HCT116 (cell line): Measurements from ENCODE around the gene RRBP1. TPM values are rescaled to one million over a fixed set of nuclear protein-coding genes. Genes with fewer than 3 reads are reported as not detected.

Experiments
- ATAC-seq: fragments of 200-7000 bp; cut with Tn5 transposase; 2 replicates; pipeline ENCODE4 v1.9.1; 2020; ENCODE audit warnings: mild to moderate bottlenecking, moderate library complexity
- BruUV-seq: library from RNA; stranded (reverse); fragments of 400-500 nt; replicated peaks from 2 replicates; lab custom pipeline; 2021; lab: Mats Ljungman, UMichigan
- CTCF ChIA-PET: fragments of 300-600 bp; sonication (Branson Sonifier 250); formaldehyde crosslinking; loops from one replicate; lab custom pipeline; 2021; ENCODE audit warnings: antibody characterized with exemption; lab: Charles Lee
- POLR2A ChIA-PET: fragments of 300-600, 350-600 bp; sonication (Branson Sonifier 250); formaldehyde crosslinking; loops from one replicate; lab custom pipeline; 2021; ENCODE audit warnings: antibody characterized with exemption; lab: Charles Lee
- RAD21 ChIA-PET, 2 experiments: fragments of 300-600 bp; sonication (Branson Sonifier 250); formaldehyde crosslinking; loops; one replicate each; lab custom pipeline; 2023; ENCODE audit warnings: low total read pairs in 2 of 2; ENCODE audit not compliant: uncharacterized antibody in 2 of 2, unreplicated experiment in 2 of 2, low non-redundant PET in 1 of 2; lab: Charles Lee
- DNase-seq: peaks from one replicate; pipeline ENCODE4 v3.0.0-alpha.2; 2010; ENCODE audit warnings: low read depth, low spot score
- H2AFZ ChIP-seq: fragments of 200-600 bp; shearing (Covaris generic), sonication (generic); 2 replicates; pipeline ENCODE4 v1.6.1; 2017; ENCODE audit warnings: low read depth, mixed run types, mixed read lengths, antibody characterized with exemption, low read length; ENCODE audit not compliant: poor library complexity, severe bottlenecking
- H3K27ac ChIP-seq: 2 replicates; pipeline ENCODE4 v1.5.1; 2012; ENCODE audit warnings: low read depth, low read length
- H3K27me3 ChIP-seq: fragments of 200-600 bp; sonication (generic); 2 replicates; pipeline ENCODE4 v1.6.1; 2016; ENCODE audit warnings: mixed run types, low read length, mixed read lengths; ENCODE audit not compliant: insufficient read depth
- H3K36me3 ChIP-seq, 2 experiments: fragments of 200-500 bp in 1 of 2; fragments of 200-600 bp in 1 of 2; sonication (Bioruptor generic) in 1 of 2; sonication (generic) in 1 of 2; 2 replicates each; pipeline versions ENCODE4 v1.5.1 to v1.6.1; 2014 to 2016; ENCODE audit warnings: low read length in 2 of 2, inconsistent platforms in 1 of 2, mixed read lengths in 1 of 2, mixed run types in 1 of 2; ENCODE audit not compliant: insufficient read depth in 2 of 2, control insufficient read depth in 1 of 2
- H3K4me1 ChIP-seq, 2 experiments: fragments of 200-600 bp in 1 of 2; sonication (generic) in 1 of 2; 2 replicates each; pipeline versions ENCODE4 v1.5.1 to v1.6.1; 2012 to 2017; ENCODE audit warnings: low read length in 2 of 2, inconsistent platforms in 1 of 2, mild to moderate bottlenecking in 1 of 2, mixed read lengths in 1 of 2, mixed run types in 1 of 2, moderate library complexity in 1 of 2; ENCODE audit not compliant: insufficient read depth in 2 of 2, control insufficient read depth in 1 of 2
- H3K4me2 ChIP-seq: fragments of 200-600 bp; sonication (generic); 2 replicates; pipeline ENCODE4 v1.6.1; 2017; ENCODE audit warnings: mixed run types, low read length, mixed read lengths
- H3K4me3 ChIP-seq, 2 experiments: fragments of 200-600 bp in 1 of 2; sonication (generic) in 1 of 2; replicated peaks in 1 of 2; 2 replicates each; pipeline ENCODE4 v1.5.1; 2011 to 2016; ENCODE audit warnings: low read length in 2 of 2, control low read depth in 1 of 2, low read depth in 1 of 2, mild to moderate bottlenecking in 1 of 2, mixed read lengths in 1 of 2, mixed run types in 1 of 2
- H3K79me2 ChIP-seq: fragments of 200-600 bp; sonication (generic); 2 replicates; pipeline ENCODE4 v1.6.1; 2017; ENCODE audit warnings: mild to moderate bottlenecking, mixed run types, low read length, moderate library complexity, mixed read lengths; ENCODE audit not compliant: insufficient read depth
- H3K9ac ChIP-seq: fragments of 200-600 bp; sonication (generic); 2 replicates; pipeline ENCODE4 v1.6.1; 2016; ENCODE audit warnings: low read length, mixed read lengths
- H3K9me2 ChIP-seq: fragments of 200-600 bp; sonication (generic), shearing (Covaris generic); 2 replicates; pipeline ENCODE4 v1.6.1; 2017; ENCODE audit warnings: mixed run types, mild to moderate bottlenecking, moderate library complexity; ENCODE audit not compliant: insufficient read depth
- H3K9me3 ChIP-seq, 2 experiments: fragments of 200-500 bp in 1 of 2; fragments of 200-600 bp in 1 of 2; sonication (Bioruptor generic) in 1 of 2; sonication (generic) in 1 of 2; 2 replicates each; pipeline ENCODE4 v1.6.1; 2014 to 2017; ENCODE audit warnings: low read length in 2 of 2, mixed read lengths in 2 of 2, inconsistent platforms in 1 of 2, low read depth in 1 of 2, mild to moderate bottlenecking in 1 of 2, mixed run types in 1 of 2, moderate library complexity in 1 of 2; ENCODE audit not compliant: control insufficient read depth in 1 of 2, insufficient read depth in 1 of 2
- H4K20me1 ChIP-seq: fragments of 200-600 bp; sonication (generic), shearing (Covaris generic); 2 replicates; pipeline ENCODE4 v1.6.1; 2017; ENCODE audit warnings: mixed run types, mild to moderate bottlenecking, moderate library complexity; ENCODE audit not compliant: insufficient read depth
- ATF3 ChIP-seq: IDR thresholded peaks from 2 replicates; pipeline ENCODE4 v1.6.1; 2012
- CBX3 ChIP-seq: IDR thresholded peaks from 2 replicates; pipeline ENCODE4 v1.6.1; 2012; ENCODE audit warnings: low read depth
- CTCF ChIP-seq, 3 experiments: fragments of 200-600 bp in 1 of 3; sonication (generic) in 1 of 3; IDR thresholded peaks in 2 of 3; conservative IDR thresholded peaks in 1 of 3; 2 replicates each; pipeline ENCODE4 v1.5.1; 2012 to 2017; ENCODE audit warnings: low read depth in 2 of 3, low read length in 2 of 3, antibody characterized with exemption in 1 of 3, borderline replicate concordance in 1 of 3, control low read depth in 1 of 3, mild to moderate bottlenecking in 1 of 3, mixed read lengths in 1 of 3, mixed run types in 1 of 3, moderate library complexity in 1 of 3; ENCODE audit not compliant: insufficient read depth in 1 of 3
- EZH2 ChIP-seq: fragments of 200-600 bp; sonication (generic); IDR thresholded peaks from 2 replicates; pipeline ENCODE4 v1.6.1; 2017; ENCODE audit warnings: antibody characterized with exemption, mixed run types
- POLR2A ChIP-seq: IDR thresholded peaks from 2 replicates; pipeline ENCODE4 v1.7.0; 2011; ENCODE audit warnings: borderline replicate concordance; ENCODE audit not compliant: insufficient read depth, insufficient read length; ENCODE audit errors: extremely low read depth
- RAD21 ChIP-seq: IDR thresholded peaks from 2 replicates; pipeline ENCODE4 v1.6.1; 2012; ENCODE audit warnings: low read depth, mild to moderate bottlenecking
- SIN3A ChIP-seq: IDR thresholded peaks from 2 replicates; pipeline ENCODE4 v1.6.1; 2012; ENCODE audit warnings: low read depth
- SP1 ChIP-seq: IDR thresholded peaks from 2 replicates; pipeline ENCODE4 v1.6.1; 2012; ENCODE audit warnings: low read depth
- TCF7L2 ChIP-seq: IDR thresholded peaks from 2 replicates; pipeline ENCODE4 v1.7.0; 2011; ENCODE audit warnings: borderline replicate concordance, inconsistent platforms; ENCODE audit not compliant: insufficient read depth, insufficient read length; ENCODE audit errors: extremely low read depth
- intact Hi-C: fragments of 100-400 bp; cut with micrococcal nuclease; formaldehyde crosslinking; loops from 2 replicates; pipeline ENCODE4 v1.10.0; 2022
- total RNA-seq: library from RNA; stranded (reverse); gene quantifications from one replicate; pipeline ENCODE4 v1.2.1, GENCODE V29; 2021; ENCODE audit not compliant: unreplicated experiment

RRBP1 gene
- total RNA-seq, 1 experiment from 2014 or later: 123 TPM

- no TSS peak for BruUV-seq
- no peaks in the 10 kb centered on the region for H3K36me3 ChIP-seq
- H3K9me3 ChIP-seq: no peaks in the 10 kb centered on the region
- POLR2A ChIA-PET: no interaction called here
- DNase-seq (no peak), ATAC-seq (no peak)
- no peak overlapping the region for H3K27ac ChIP-seq
- CTCF ChIA-PET: interaction anchor here (3.4 kb wide), 1 partner anchor 13 kb away, joined by 12 read pairs; the partner anchor contains the start of gene RRBP1
- no peak overlapping the region for H2AFZ ChIP-seq
- H3K9me2 ChIP-seq: no peaks in the 10 kb centered on the region
- no peaks in the 10 kb centered on the region for H3K4me1 ChIP-seq
- no peak overlapping the region for H3K4me2 ChIP-seq
- TF ChIP-seq RAD21: no peak
- TF ChIP-seq ATF3: no peak
- TF ChIP-seq POLR2A: no peak
- TF ChIP-seq CTCF (IDR thresholded peaks at IDR 0.05 in 2 of 3, conservative IDR thresholded peaks at IDR 0.05 in 1 of 3; ENCODE audit: borderline replicate concordance in 1 of 3, insufficient read depth in 1 of 3, low read depth in 2 of 3, low read length in 2 of 3): no peak
- TF ChIP-seq TCF7L2: no peak
- RAD21 ChIA-PET: no interaction called here
- H4K20me1 ChIP-seq: no peaks in the 10 kb centered on the region
- H3K79me2 ChIP-seq: no peaks in the 10 kb centered on the region
- H3K9ac ChIP-seq: no peak overlapping the region
- no peak overlapping the region for H3K4me3 ChIP-seq
- intact Hi-C loops: no loop called here
- no peaks in the 10 kb centered on the region for H3K27me3 ChIP-seq
Observed at GRCh38 chr20:17696287-17696686, 14.2 kb upstream of the RRBP1 start.

- Histone ChIP-seq H3K9me3 (no peaks in the 10 kb centered on the region), H3K27me3 (no peaks in the 10 kb centered on the region; the same call in 1 of the 2 replicates), H3K9ac (no peak overlapping the region), H3K9me2 (no peaks in the 10 kb centered on the region), H3K4me1 (no peaks in the 10 kb centered on the region), H3K79me2 (no peaks in the 10 kb centered on the region), H4K20me1 (no peaks in the 10 kb centered on the region), H3K36me3 (no peaks in the 10 kb centered on the region), H2AFZ (no peak overlapping the region), H3K4me3 (no peak overlapping the region), H3K4me2 (no peak overlapping the region), H3K27ac (no peak overlapping the region)
- ChIA-PET POLR2A (no interaction called here), RAD21 (interaction anchor here in 1 of 2 experiments (0.7 kb wide), 1 partner anchor 173 kb away, joined by 3 read pairs; no protein-coding TSS in a partner anchor), CTCF (interaction anchor here (3.4 kb wide), 1 partner anchor 12 kb away, joined by 12 read pairs; the partner anchor contains the start of gene RRBP1)
- DNase-seq (no peak), ATAC-seq (no peak; the same call in 1 of the 2 replicates)
- TF ChIP-seq SIN3A (no peak), EZH2 (no peak), TCF7L2 (no peak), CTCF (IDR thresholded peaks at IDR 0.05 in 2 of 3, conservative IDR thresholded peaks at IDR 0.05 in 1 of 3; ENCODE audit: borderline replicate concordance in 1 of 3, insufficient read depth in 1 of 3, low read depth in 2 of 3, low read length in 2 of 3) (no peak), POLR2A (no peak), CBX3 (no peak), SP1 (no peak), ATF3 (no peak)
- no TSS peak for BruUV-seq
- intact Hi-C loops: no loop called here
Observed at GRCh38 chr20:17694767-17695166, 12.7 kb upstream of the RRBP1 start.
